ENCODE measurements around the gene SH3GL3. TPM values are rescaled to one million over a fixed set of nuclear protein-coding genes. Genes with fewer than 3 reads are reported as not detected.

The SH3GL3 gene
- total and polyA plus RNA-seq, 2 of the 4 experiments (the other 2 are of a cell fraction), result not detected

GRCh38 chr15:83462953-83463433, 15.9 kb downstream of the SH3GL3 start:
- Histone ChIP-seq H3K56ac (ENCODE audit: extremely low read depth, insufficient read depth, low read length) (no peak overlapping the region), H2BK120ac (ENCODE audit: low read depth, low read length) (no peak overlapping the region), H3K9me3 (ENCODE audit: control insufficient read depth, insufficient read depth, low read length) (no peaks in the 10 kb centered on the region), H4K5ac (ENCODE audit: low read depth, low read length) (no peak overlapping the region), H3K9me1 (ENCODE audit: insufficient read depth, low read length) (no peaks in the 10 kb centered on the region), H3K23ac (ENCODE audit: low read depth, low read length) (no peak overlapping the region), H3K18ac (ENCODE audit: low read depth, low read length) (no peak overlapping the region), H3K4ac (ENCODE audit: low read depth, low read length) (no peak overlapping the region), H3K4me3 (ENCODE audit: insufficient read depth, low read depth, low read length) (no peak overlapping the region), H3K36me3 (ENCODE audit: control insufficient read depth, insufficient read depth, low read length) (no peaks in the 10 kb centered on the region), H3K9ac (ENCODE audit: low read depth, low read length) (no peak overlapping the region), H2AK5ac (ENCODE audit: low read depth, low read length) (no peak overlapping the region), H2BK5ac (ENCODE audit: low read depth, low read length, poor library complexity, severe bottlenecking) (no peak overlapping the region), H4K20me1 (ENCODE audit: insufficient read depth, low read length) (no peaks in the 10 kb centered on the region), H3K4me1 (ENCODE audit: control insufficient read depth, insufficient read depth, low read length) (no peaks in the 10 kb centered on the region), H3K4me2 (ENCODE audit: low read depth, low read length) (no peak overlapping the region), H4K91ac (ENCODE audit: insufficient read depth, low read depth, low read length) (no peak overlapping the region), H3K79me1 (ENCODE audit: low read depth in 1 of 2, low read length in 2 of 2) (no peaks in the 10 kb centered on the region), H2BK20ac (ENCODE audit: low read depth, low read length) (no peak overlapping the region), H3K27ac (ENCODE audit: insufficient read depth, low read length) (no peak overlapping the region), H3K27me3 (ENCODE audit: control insufficient read depth, insufficient read depth, low read length) (no peaks in the 10 kb centered on the region), H2AFZ (replicated peaks; ENCODE audit: low read length, poor library complexity) (no peak overlapping the region), H3K14ac (replicated peaks; ENCODE audit: low read depth, low read length) (no peak overlapping the region), H4K8ac (ENCODE audit: low read depth in 2 of 2, low read length in 2 of 2) (no peak overlapping the region), H2BK15ac (ENCODE audit: low read depth, low read length) (no peak overlapping the region), H2AK9ac (replicated peaks; ENCODE audit: low read depth, low read length, poor library complexity) (no peak overlapping the region)
- BruUV-seq (replicated peaks), result no TSS peak
- no peak for TF ChIP-seq POLR2A (IDR thresholded peaks at IDR 0.05; ENCODE audit: low read depth, low read length)
- 20% methylated on average over 1 of the region's 4 CpGs; no CpG with 5 or more reads in 1 of the 2 experiments for WGBS, 2 experiments (ENCODE audit: extremely low coverage in 2 of 2, insufficient read length in 1 of 2)
- ATAC-seq (ENCODE audit: low read depth) (no peak), DNase-seq (no peak)
- ChIA-PET CTCF (no interaction called here), POLR2A (ENCODE audit: unreplicated experiment) (no interaction called here)
- in situ Hi-C loops (cut with MboI; ENCODE audit: low sequenced_read_pairs) (no loop called here), intact Hi-C loops (cut with micrococcal nuclease) (no loop called here), dilution Hi-C loops (cut with HindIII; ENCODE audit: low sequenced_read_pairs, unreplicated experiment) (no loop called here)
